HCT116 (cell line): ENCODE results near the gene FKBP1A.

Source experiments
- CBX3 ChIP-seq: IDR thresholded peaks from 2 replicates; pipeline ENCODE4 v1.6.1; 2012; ENCODE audit warnings: low read depth
- CEBPB ChIP-seq: IDR thresholded peaks from 2 replicates; pipeline ENCODE4 v1.6.1; 2012; ENCODE audit warnings: low read depth
- CTCF ChIP-seq, 3 experiments: fragments of 200-600 bp in 1 of 3; sonication (generic) in 1 of 3; IDR thresholded peaks in 2 of 3; conservative IDR thresholded peaks in 1 of 3; 2 replicates each; pipeline ENCODE4 v1.5.1; 2012 to 2017; ENCODE audit warnings: low read depth in 2 of 3, low read length in 2 of 3, antibody characterized with exemption in 1 of 3, borderline replicate concordance in 1 of 3, control low read depth in 1 of 3, mild to moderate bottlenecking in 1 of 3, mixed read lengths in 1 of 3, mixed run types in 1 of 3, moderate library complexity in 1 of 3; ENCODE audit not compliant: insufficient read depth in 1 of 3
- EGR1 ChIP-seq: IDR thresholded peaks from 2 replicates; pipeline ENCODE4 v1.6.1; 2012; ENCODE audit warnings: low read depth
- EZH2 ChIP-seq: fragments of 200-600 bp; sonication (generic); IDR thresholded peaks from 2 replicates; pipeline ENCODE4 v1.6.1; 2017; ENCODE audit warnings: antibody characterized with exemption, mixed run types
- EZH2phosphoT487 ChIP-seq: fragments of 200-600 bp; IDR thresholded peaks from 2 replicates; pipeline ENCODE4 v1.6.1; 2018; ENCODE audit warnings: antibody characterized with exemption, borderline replicate concordance
- MAX ChIP-seq: IDR thresholded peaks from 2 replicates; pipeline ENCODE4 v1.6.1; 2012
- POLR2A ChIP-seq: IDR thresholded peaks from 2 replicates; pipeline ENCODE4 v1.7.0; 2011; ENCODE audit warnings: borderline replicate concordance; ENCODE audit not compliant: insufficient read depth, insufficient read length; ENCODE audit errors: extremely low read depth
- POLR2AphosphoS5 ChIP-seq: IDR thresholded peaks from 2 replicates; pipeline ENCODE4 v1.6.1; 2011; ENCODE audit warnings: mild to moderate bottlenecking, low read depth, low read length, moderate library complexity
- RAD21 ChIP-seq: IDR thresholded peaks from 2 replicates; pipeline ENCODE4 v1.6.1; 2012; ENCODE audit warnings: low read depth, mild to moderate bottlenecking
- SIN3A ChIP-seq: IDR thresholded peaks from 2 replicates; pipeline ENCODE4 v1.6.1; 2012; ENCODE audit warnings: low read depth
- SP1 ChIP-seq: IDR thresholded peaks from 2 replicates; pipeline ENCODE4 v1.6.1; 2012; ENCODE audit warnings: low read depth

DNA sequence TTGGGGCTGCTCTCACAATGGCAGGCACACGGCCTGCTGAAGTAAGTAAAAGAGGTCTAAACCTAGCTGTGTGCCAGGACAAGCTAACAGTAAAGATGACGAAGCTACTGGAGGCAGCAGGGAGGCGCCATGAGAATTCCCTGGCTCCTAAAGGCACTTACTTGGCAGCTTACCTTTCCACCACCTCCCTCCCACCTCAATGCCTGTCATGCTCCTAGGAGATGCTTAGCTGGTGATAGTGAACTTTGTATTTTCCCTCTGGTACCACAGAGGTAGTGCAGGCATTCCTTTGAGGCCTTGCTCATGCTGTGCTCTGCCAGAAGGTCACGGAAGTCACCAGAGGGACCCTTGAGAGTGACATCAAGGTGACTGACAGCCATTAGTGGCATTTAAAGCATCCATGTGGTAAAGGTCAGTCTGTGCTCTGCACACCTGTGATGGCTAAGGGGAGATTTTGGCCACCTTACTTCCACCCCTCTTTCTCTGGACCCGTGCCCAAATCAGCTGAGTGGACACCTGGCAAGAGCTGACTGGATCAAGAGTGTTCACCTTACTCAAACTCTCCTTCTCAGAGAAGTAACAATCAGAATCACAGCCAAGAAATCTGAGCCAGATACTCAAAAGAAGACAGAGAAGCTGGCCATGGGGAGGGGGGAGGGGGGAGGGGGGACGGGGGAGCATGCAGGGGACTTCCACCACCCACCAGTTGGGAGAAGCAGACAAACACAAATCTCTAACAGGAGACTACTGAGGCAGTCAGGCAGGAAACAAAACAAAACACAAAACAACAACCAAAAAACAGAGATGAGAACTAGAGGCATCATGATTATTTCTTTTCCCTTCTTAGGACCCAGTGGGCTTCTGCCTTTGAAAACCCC lies 2.9 kb downstream of the FKBP1A start:
- TF ChIP-seq RAD21, result no peak
- no peak for TF ChIP-seq CBX3
- no peak for TF ChIP-seq CEBPB
- TF ChIP-seq SP1, result no peak
- no peak for TF ChIP-seq CTCF (IDR thresholded peaks at IDR 0.05 in 2 of 3, conservative IDR thresholded peaks at IDR 0.05 in 1 of 3; ENCODE audit: borderline replicate concordance in 1 of 3, insufficient read depth in 1 of 3, low read depth in 2 of 3, low read length in 2 of 3)
- TF ChIP-seq POLR2AphosphoS5, result no peak
- no peak for TF ChIP-seq POLR2A
- TF ChIP-seq MAX, result no peak
- TF ChIP-seq EZH2, result no peak
- no peak for TF ChIP-seq SIN3A
- TF ChIP-seq EGR1, result no peak
- TF ChIP-seq EZH2phosphoT487, result no peak
